H1 (cell line): ENCODE results near the gene FOXL3.

Experiments
- CTCF ChIP-seq, 3 experiments: IDR thresholded peaks; 1 replicate in 2 of 3; 2 replicates in 1 of 3; pipeline versions ENCODE4 v1.5.1 to v1.6.1; 2011; ENCODE audit warnings: low read length in 3 of 3, mild to moderate bottlenecking in 3 of 3, inconsistent platforms in 2 of 3, low read depth in 1 of 3, moderate library complexity in 1 of 3; ENCODE audit not compliant: insufficient read depth in 1 of 3; ENCODE audit errors: control extremely low read depth in 1 of 3
- EP300 ChIP-seq, 2 experiments: IDR thresholded peaks; 1 replicate in 1 of 2; 2 replicates in 1 of 2; pipeline ENCODE4 v1.6.1; 2011 to 2012; ENCODE audit warnings: low read depth in 2 of 2, low read length in 2 of 2, mild to moderate bottlenecking in 2 of 2, borderline replicate concordance in 1 of 2, inconsistent platforms in 1 of 2, moderate library complexity in 1 of 2
- EZH2 ChIP-seq: fragments of 200-600 bp; sonication (generic); IDR thresholded peaks from 2 replicates; pipeline ENCODE4 v1.7.1; 2012; ENCODE audit warnings: low read depth, mild to moderate bottlenecking, moderate library complexity, low read length, inconsistent platforms; ENCODE audit not compliant: severe bottlenecking
- JUN ChIP-seq: IDR thresholded peaks from 2 replicates; pipeline ENCODE4 v1.6.1; 2011; ENCODE audit warnings: low read depth, mild to moderate bottlenecking, improper control_type of control experiment, low read length
- KDM5A ChIP-seq: fragments of 200-600 bp; IDR thresholded peaks from 2 replicates; pipeline ENCODE4 v1.7.1; 2012; ENCODE audit warnings: mild to moderate bottlenecking, low read length, inconsistent platforms, mixed read lengths
- MAX ChIP-seq: IDR thresholded peaks from 2 replicates; pipeline ENCODE4 v1.6.1; 2012; ENCODE audit warnings: inconsistent platforms
- NRF1 ChIP-seq: IDR thresholded peaks from 2 replicates; pipeline ENCODE4 v1.6.1; 2011; ENCODE audit warnings: mild to moderate bottlenecking, low read depth, low read length, improper control_type of control experiment
- POLR2A ChIP-seq, 2 experiments: IDR thresholded peaks; 1 replicate in 1 of 2; 2 replicates in 1 of 2; pipeline ENCODE4 v1.6.1; 2011; ENCODE audit warnings: low read depth in 2 of 2, low read length in 2 of 2, mild to moderate bottlenecking in 2 of 2; ENCODE audit errors: control extremely low read depth in 1 of 2
- POLR2AphosphoS5 ChIP-seq: IDR thresholded peaks from 2 replicates; pipeline ENCODE4 v1.6.1; 2011; ENCODE audit warnings: low read depth, low read length
- SRF ChIP-seq: IDR thresholded peaks from 2 replicates; pipeline ENCODE4 v1.6.1; 2011; ENCODE audit warnings: mild to moderate bottlenecking, low read depth, low read length, moderate library complexity
- YY1 ChIP-seq: IDR thresholded peaks from 2 replicates; pipeline ENCODE4 v1.6.1; 2011; ENCODE audit warnings: low read depth, mild to moderate bottlenecking, low read length

GRCh38 chr7:293681-294439 lies 3.9 kb downstream of the FOXL3 start:
- no peak for TF ChIP-seq JUN
- no peak for TF ChIP-seq EP300 (IDR thresholded peaks at IDR 0.05; ENCODE audit: borderline replicate concordance in 1 of 2, low read depth in 2 of 2, low read length in 2 of 2)
- TF ChIP-seq KDM5A: no peak
- TF ChIP-seq YY1: no peak
- no peak for TF ChIP-seq POLR2AphosphoS5
- no peak for TF ChIP-seq CTCF (IDR thresholded peaks at IDR 0.05; ENCODE audit: control extremely low read depth in 1 of 3, insufficient read depth in 1 of 3, low read depth in 1 of 3, low read length in 3 of 3)
- no peak for TF ChIP-seq POLR2A (IDR thresholded peaks at IDR 0.05; ENCODE audit: control extremely low read depth in 1 of 2, low read depth in 2 of 2, low read length in 2 of 2)
- no peak for TF ChIP-seq MAX
- no peak for TF ChIP-seq NRF1
- no peak for TF ChIP-seq SRF
- TF ChIP-seq EZH2: no peak
